ENCODE data around the gene GSK3A.

GSK3A gene

DNA sequence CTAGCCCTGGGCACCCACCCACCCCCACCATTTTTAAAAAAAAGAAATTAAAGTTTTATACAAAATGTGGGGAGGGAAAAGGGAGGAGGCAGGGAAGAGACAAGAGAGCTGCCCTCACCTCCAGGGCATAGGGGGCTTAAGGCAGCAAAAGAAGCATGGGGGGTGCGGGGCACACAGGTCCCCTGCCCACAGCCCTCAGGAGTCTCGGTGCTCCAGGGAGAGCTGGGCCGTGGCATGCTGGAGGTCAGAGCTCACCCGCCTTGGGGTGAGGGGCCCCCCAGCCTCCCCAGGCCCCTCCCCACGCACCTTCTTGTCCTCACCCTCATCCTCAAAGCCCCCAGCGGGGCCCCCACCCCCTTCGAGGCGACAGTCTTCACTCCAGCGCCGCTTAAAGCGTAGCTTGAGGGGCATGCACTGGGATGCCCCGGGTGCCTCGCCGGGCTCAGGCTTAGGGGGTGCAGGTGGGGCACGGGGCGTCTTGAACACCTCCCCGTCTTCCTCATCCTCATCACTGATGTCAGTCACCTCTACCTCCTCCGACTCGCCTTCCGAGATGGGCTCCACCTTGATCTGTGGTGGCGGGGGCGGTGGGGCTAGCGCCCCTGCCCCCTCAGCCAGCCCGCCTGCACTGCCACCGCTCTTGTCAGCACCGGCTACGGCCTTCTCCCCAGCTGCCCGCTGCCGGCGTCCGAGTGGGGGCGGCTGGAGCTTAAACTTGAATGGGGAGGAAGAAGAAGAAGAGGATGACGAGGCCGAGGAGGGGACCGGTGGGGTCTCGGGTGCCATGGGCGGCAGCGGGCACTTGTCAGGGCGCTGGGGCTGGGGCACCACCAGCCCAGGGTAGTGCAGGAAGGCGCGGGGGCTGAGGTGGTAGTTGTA is 6.1 kb upstream of the GSK3A start:
- no peak overlapping the region for H3K4me3 ChIP-seq (ENCODE audit: low read length in 2 of 2)
- H2AFZ ChIP-seq (ENCODE audit: low read length), result no peak overlapping the region
- no peaks in the 10 kb centered on the region for H3K27me3 ChIP-seq (ENCODE audit: control insufficient read depth in 3 of 3, insufficient read depth in 3 of 3, low read depth in 1 of 3, low read length in 3 of 3)
- H3K27ac ChIP-seq (replicated peaks; ENCODE audit: low read length), result no peak overlapping the region
- no peak overlapping the region for H2AK5ac ChIP-seq (ENCODE audit: low read depth, low read length)
- no peak overlapping the region for H2BK15ac ChIP-seq (ENCODE audit: low read length)
- peak overlapping the region; percentile 22 for H2BK12ac ChIP-seq (ENCODE audit: low read length)
- H2BK5ac ChIP-seq (ENCODE audit: low read length), result no peak overlapping the region
- no peaks in the 10 kb centered on the region for H3K9me3 ChIP-seq (replicated peaks in 1 of 2; ENCODE audit: control insufficient read depth in 2 of 2, insufficient read depth in 1 of 2, low read depth in 1 of 2, low read length in 2 of 2)
- H3K23ac ChIP-seq (ENCODE audit: low read depth, low read length, poor library complexity), result peak overlapping the region; percentile 95
- peak overlapping the region; percentile 81 for H2BK120ac ChIP-seq (ENCODE audit: low read depth, low read length)
- H3K4me1 ChIP-seq (ENCODE audit: control insufficient read depth in 2 of 2, insufficient read depth in 1 of 2, low read depth in 1 of 2, low read length in 2 of 2), result peaks cover 18 to 19% of the 10 kb centered on the region in 2 donors
- no peak for DNase-seq (ENCODE audit: low spot score)
- H3K79me1 ChIP-seq (ENCODE audit: low read depth, low read length), result peaks cover 38% of the 10 kb centered on the region
- H3K9ac ChIP-seq (ENCODE audit: low read depth, low read length, poor library complexity), result no peak overlapping the region
- no CpG with 5 or more reads among the region's 41 CpGs for whole genome bisulfite sequencing, 2 donors (ENCODE audit: extremely low coverage in 2 of 2, insufficient read length in 2 of 2, insufficient replicate concordance in 1 of 2)
- H4K8ac ChIP-seq (ENCODE audit: low read depth, low read length), result no peak overlapping the region
- no peak overlapping the region for H3K14ac ChIP-seq (ENCODE audit: low read length)
- no peak overlapping the region for H3K4me2 ChIP-seq (ENCODE audit: insufficient read depth, low read length, poor library complexity, severe bottlenecking)
- H4K91ac ChIP-seq (ENCODE audit: low read depth, low read length, poor library complexity), result no peak overlapping the region
- no peak overlapping the region for H3K18ac ChIP-seq (ENCODE audit: low read length)
- H3K36me3 ChIP-seq (replicated peaks in 1 of 2; ENCODE audit: control insufficient read depth in 2 of 2, insufficient read depth in 2 of 2, low read length in 2 of 2), result peaks cover 23 to 42% of the 10 kb centered on the region in 2 donors
- H3K4ac ChIP-seq (ENCODE audit: low read length), result no peak overlapping the region

DNA sequence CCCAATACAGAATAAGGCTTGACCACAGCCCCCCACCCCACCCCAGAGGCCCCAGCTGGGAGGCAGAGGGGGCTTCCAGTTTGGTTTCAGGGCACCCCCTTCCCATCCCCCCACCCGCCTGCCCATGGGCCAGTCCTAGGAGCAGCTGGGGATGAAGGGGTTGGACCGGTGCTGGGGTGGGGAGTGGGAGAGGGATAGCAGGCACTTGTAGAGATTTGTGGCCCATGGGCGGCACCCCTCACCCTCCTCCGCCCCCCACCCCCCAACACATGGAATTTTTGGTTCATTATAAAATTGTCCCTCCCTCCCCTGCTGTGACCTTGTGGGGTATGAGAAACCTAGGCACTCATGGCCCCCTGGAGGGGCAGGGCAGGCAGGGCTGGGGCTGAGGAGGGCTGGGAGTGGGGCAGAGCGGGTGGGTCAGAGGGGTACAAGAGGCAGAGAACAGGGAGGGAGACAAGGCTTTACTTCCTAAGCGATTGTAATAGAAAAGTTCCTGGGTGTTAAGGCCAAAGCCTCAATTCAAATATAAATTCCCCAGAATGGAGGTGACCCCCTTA is 5.3 kb upstream of the GSK3A start:
- Histone ChIP-seq H2BK5ac (ENCODE audit: low read length) (peak overlapping the region; percentile 66), H4K91ac (ENCODE audit: low read depth, low read length, poor library complexity) (no peak overlapping the region), H2BK15ac (ENCODE audit: low read length) (no peak overlapping the region), H3K27me3 (ENCODE audit: control insufficient read depth in 3 of 3, insufficient read depth in 3 of 3, low read depth in 1 of 3, low read length in 3 of 3) (no peaks in the 10 kb centered on the region), H3K18ac (ENCODE audit: low read length) (no peak overlapping the region), H2BK12ac (ENCODE audit: low read length) (no peak overlapping the region), H3K9ac (ENCODE audit: low read depth, low read length, poor library complexity) (no peak overlapping the region), H3K9me3 (replicated peaks in 1 of 2; ENCODE audit: control insufficient read depth in 2 of 2, insufficient read depth in 1 of 2, low read depth in 1 of 2, low read length in 2 of 2) (no peaks in the 10 kb centered on the region), H3K36me3 (replicated peaks in 1 of 2; ENCODE audit: control insufficient read depth in 2 of 2, insufficient read depth in 2 of 2, low read length in 2 of 2) (peaks cover 23 to 42% of the 10 kb centered on the region in 2 donors), H2AFZ (ENCODE audit: low read length) (no peak overlapping the region), H3K14ac (ENCODE audit: low read length) (no peak overlapping the region), H3K4me2 (ENCODE audit: insufficient read depth, low read length, poor library complexity, severe bottlenecking) (no peak overlapping the region), H2BK120ac (ENCODE audit: low read depth, low read length) (no peak overlapping the region), H4K8ac (ENCODE audit: low read depth, low read length) (no peak overlapping the region), H3K4ac (ENCODE audit: low read length) (no peak overlapping the region), H3K4me3 (ENCODE audit: low read length in 2 of 2) (no peak overlapping the region), H3K23ac (ENCODE audit: low read depth, low read length, poor library complexity) (no peak overlapping the region), H2AK5ac (ENCODE audit: low read depth, low read length) (no peak overlapping the region), H3K27ac (replicated peaks; ENCODE audit: low read length) (no peak overlapping the region), H3K4me1 (ENCODE audit: control insufficient read depth in 2 of 2, insufficient read depth in 1 of 2, low read depth in 1 of 2, low read length in 2 of 2) (peaks cover 12 to 17% of the 10 kb centered on the region in 2 donors), H3K79me1 (ENCODE audit: low read depth, low read length) (peaks cover 32% of the 10 kb centered on the region)
- DNase-seq (ENCODE audit: low spot score), result no peak
- no CpG with 5 or more reads among the region's 6 CpGs for WGBS, 2 donors (ENCODE audit: extremely low coverage in 2 of 2, insufficient read length in 2 of 2, insufficient replicate concordance in 1 of 2)

DNA sequence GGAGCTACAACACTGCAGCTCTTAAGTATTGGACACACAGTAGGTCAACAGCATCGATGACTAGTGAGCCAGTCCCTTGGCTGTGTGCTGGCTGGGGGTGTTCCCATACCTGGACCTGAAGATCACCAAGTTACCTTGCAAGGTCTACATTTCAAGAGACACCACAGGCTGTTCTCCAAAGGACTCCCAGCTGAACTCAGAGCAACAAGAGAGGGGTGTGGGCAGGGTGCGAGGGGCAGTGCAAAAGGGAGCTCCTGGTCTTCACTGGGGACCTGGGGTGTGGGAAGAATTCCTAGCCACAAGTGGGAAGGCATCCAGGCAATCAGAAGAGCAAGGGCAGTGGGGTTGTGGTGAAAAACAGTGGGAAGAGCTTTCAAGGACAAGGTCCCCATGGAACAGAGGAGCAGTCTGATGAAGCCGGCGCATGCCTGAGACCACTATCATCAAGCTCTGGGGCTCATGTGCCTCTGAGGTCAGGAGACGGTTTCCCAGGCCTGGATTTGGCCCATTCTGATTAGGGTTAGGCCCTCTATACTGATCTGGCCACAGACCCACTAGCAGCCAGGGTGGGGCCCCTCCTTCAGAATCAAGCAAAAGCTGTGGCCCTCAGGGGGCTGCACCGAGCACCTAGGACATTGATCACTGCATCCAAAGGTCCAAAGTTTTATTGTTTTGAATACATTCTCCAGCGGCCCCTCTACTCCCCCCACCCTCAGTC is 4.7 kb upstream of the GSK3A start:
- H2BK12ac ChIP-seq (ENCODE audit: low read length), result no peak overlapping the region
- no peak overlapping the region for H3K14ac ChIP-seq (ENCODE audit: low read length)
- H2AK5ac ChIP-seq (ENCODE audit: low read depth, low read length), result no peak overlapping the region
- H3K18ac ChIP-seq (ENCODE audit: low read length), result no peak overlapping the region
- peaks cover 29% of the 10 kb centered on the region for H3K79me1 ChIP-seq (ENCODE audit: low read depth, low read length)
- H3K4me3 ChIP-seq (ENCODE audit: low read length in 2 of 2), result no peak overlapping the region
- no peak overlapping the region for H3K4ac ChIP-seq (ENCODE audit: low read length)
- no peak for DNase-seq (ENCODE audit: low spot score)
- no peak overlapping the region for H3K4me2 ChIP-seq (ENCODE audit: insufficient read depth, low read length, poor library complexity, severe bottlenecking)
- H2BK5ac ChIP-seq (ENCODE audit: low read length), result peak overlapping the region; percentile 66
- no peak overlapping the region for H2AFZ ChIP-seq (ENCODE audit: low read length)
- H4K8ac ChIP-seq (ENCODE audit: low read depth, low read length), result no peak overlapping the region
- H3K4me1 ChIP-seq (ENCODE audit: control insufficient read depth in 2 of 2, insufficient read depth in 1 of 2, low read depth in 1 of 2, low read length in 2 of 2), result peaks cover 7 to 13% of the 10 kb centered on the region in 2 donors
- H3K36me3 ChIP-seq (replicated peaks in 1 of 2; ENCODE audit: control insufficient read depth in 2 of 2, insufficient read depth in 2 of 2, low read length in 2 of 2), result peaks cover 23 to 42% of the 10 kb centered on the region in 2 donors
- H3K23ac ChIP-seq (ENCODE audit: low read depth, low read length, poor library complexity), result no peak overlapping the region
- H2BK120ac ChIP-seq (ENCODE audit: low read depth, low read length), result no peak overlapping the region
- H3K27me3 ChIP-seq (ENCODE audit: control insufficient read depth in 3 of 3, insufficient read depth in 3 of 3, low read depth in 1 of 3, low read length in 3 of 3), result no peaks in the 10 kb centered on the region
- no CpG with 5 or more reads among the region's 7 CpGs for WGBS, 2 donors (ENCODE audit: extremely low coverage in 2 of 2, insufficient read length in 2 of 2, insufficient replicate concordance in 1 of 2)
- H2BK15ac ChIP-seq (ENCODE audit: low read length), result no peak overlapping the region
- H3K9me3 ChIP-seq (replicated peaks in 1 of 2; ENCODE audit: control insufficient read depth in 2 of 2, insufficient read depth in 1 of 2, low read depth in 1 of 2, low read length in 2 of 2), result no peaks in the 10 kb centered on the region
- no peak overlapping the region for H3K9ac ChIP-seq (ENCODE audit: low read depth, low read length, poor library complexity)
- H3K27ac ChIP-seq (replicated peaks; ENCODE audit: low read length), result no peak overlapping the region
- no peak overlapping the region for H4K91ac ChIP-seq (ENCODE audit: low read depth, low read length, poor library complexity)

Data from neuronal stem cell (in vitro differentiated cells).